Measurements from ENCODE around the gene APBA2.
"Not testable (repeated sequence)": the region's sequence is repeated elsewhere in the genome, so short reads cannot be mapped to it uniquely, and the experiment has no call there.

DNA sequence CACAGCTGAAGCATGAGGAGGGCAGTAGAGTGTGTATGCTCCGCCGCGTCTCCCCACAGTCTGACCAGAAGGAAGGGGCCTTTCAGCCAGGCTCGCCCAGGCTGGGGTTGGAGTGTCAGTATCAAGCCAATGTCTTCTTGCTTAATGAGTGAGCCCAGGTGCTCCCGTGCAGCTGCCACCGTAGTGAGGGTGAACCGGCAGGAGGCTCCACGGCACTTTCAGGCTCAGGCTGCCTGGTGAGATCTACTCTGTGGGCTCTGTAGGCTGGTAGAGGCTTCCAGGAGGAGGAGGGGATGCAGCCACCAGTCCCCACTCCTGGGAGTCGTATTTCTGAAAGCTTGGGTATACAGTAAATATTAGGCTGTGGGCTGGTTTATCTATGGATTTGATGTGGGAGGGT is 45.5 kb upstream of the APBA2 start:
- not testable (repeated sequence) for TF ChIP-seq POLR2A (IDR thresholded peaks at IDR 0.05; ENCODE audit: low read length); GATA1 (IDR thresholded peaks at IDR 0.05; ENCODE audit: low read depth, low read length)
